ENCODE data around the gene CLMN. TPM values are rescaled to one million over a fixed set of nuclear protein-coding genes. Genes with fewer than 3 reads are reported as not detected.

Gene CLMN
- total RNA-seq, 4 donors from 2014 or later: 3.3 to 14.1 (median 5.1) TPM

- no peak for DNase-seq
- intact Hi-C loops (cut with DNase I): no loop called here
- H3K27ac ChIP-seq: no peak overlapping the region
- no peak overlapping the region for H3K4me3 ChIP-seq
- WGBS, 2 donors: 91% methylated on average over 5 to 6 of the region's 8 CpGs
- no peaks in the 10 kb centered on the region for H3K36me3 ChIP-seq
- no peaks in the 10 kb centered on the region for H3K9me3 ChIP-seq
- H3K4me1 ChIP-seq: peaks cover 0 to 34% (median 9%) of the 10 kb centered on the region in 3 donors
- H3K27me3 ChIP-seq: peaks cover 0 to 3% (median 0%) of the 10 kb centered on the region in 4 donors
- TF ChIP-seq POLR2A (IDR thresholded peaks at IDR 0.05): no peak
- no peak for TF ChIP-seq CTCF (IDR thresholded peaks at IDR 0.05)
Observed at GRCh38 chr14:95297832-95298231, 21.9 kb downstream of the CLMN start.

- peaks cover under 1 to 31% (median 9%) of the 10 kb centered on the region in 3 donors for H3K4me1 ChIP-seq
- intact Hi-C loops (cut with DNase I): no loop called here
- H3K27me3 ChIP-seq: peaks cover 0 to 3% (median 0%) of the 10 kb centered on the region in 4 donors
- H3K36me3 ChIP-seq: no peaks in the 10 kb centered on the region
- WGBS, 2 donors: 85 to 86% methylated on average over 5 of the region's 5 CpGs
- H3K9me3 ChIP-seq: no peaks in the 10 kb centered on the region
- H3K4me3 ChIP-seq: no peak overlapping the region
- H3K27ac ChIP-seq: no peak overlapping the region
- TF ChIP-seq POLR2A (IDR thresholded peaks at IDR 0.05) (no peak), CTCF (IDR thresholded peaks at IDR 0.05) (no peak)
- no peak for DNase-seq
Observed at GRCh38 chr14:95296966-95297365, 22.7 kb downstream of the CLMN start.

- Histone ChIP-seq H3K9me3 (no peaks in the 10 kb centered on the region), H3K27ac (no peak overlapping the region), H3K4me1 (peaks cover 12 to 34% (median 18%) of the 10 kb centered on the region in 3 donors), H3K4me3 (no peak overlapping the region), H3K36me3 (no peaks in the 10 kb centered on the region), H3K27me3 (peaks cover 0 to 3% (median 0%) of the 10 kb centered on the region in 4 donors)
- no peak for DNase-seq
- intact Hi-C loops (cut with DNase I): no loop called here
- no peak for TF ChIP-seq CTCF (IDR thresholded peaks at IDR 0.05)
- TF ChIP-seq POLR2A (IDR thresholded peaks at IDR 0.05): no peak
- 83 to 85% methylated on average over 6 of the region's 6 CpGs for WGBS, 2 donors
Observed at GRCh38 chr14:95295600-95296376, 23.9 kb downstream of the CLMN start.

GRCh38 chr14:95294834-95295599 is 24.7 kb downstream of the CLMN start:
- H3K4me3 ChIP-seq: no peak overlapping the region
- TF ChIP-seq POLR2A (IDR thresholded peaks at IDR 0.05): no peak
- peak in 1 of 6 experiments; percentile 3 for TF ChIP-seq CTCF (IDR thresholded peaks at IDR 0.05)
- 46 to 85% methylated on average over 4 to 9 of the region's 9 CpGs for WGBS, 2 donors
- H3K36me3 ChIP-seq: no peaks in the 10 kb centered on the region
- H3K27ac ChIP-seq: peak overlapping the region in 1 of 4 donors; percentile 49
- no peaks in the 10 kb centered on the region for H3K9me3 ChIP-seq
- H3K4me1 ChIP-seq: peaks cover 14 to 34% (median 20%) of the 10 kb centered on the region in 3 donors
- intact Hi-C loops (cut with DNase I): no loop called here
- H3K27me3 ChIP-seq: peaks cover 0 to 1% (median 0%) of the 10 kb centered on the region in 4 donors
- no peak for DNase-seq

GRCh38 chr14:95294320-95294719 is 25.4 kb downstream of the CLMN start:
- TF ChIP-seq CTCF (IDR thresholded peaks at IDR 0.05) (no peak), POLR2A (IDR thresholded peaks at IDR 0.05) (no peak)
- H3K9me3 ChIP-seq: no peaks in the 10 kb centered on the region
- intact Hi-C loops (cut with DNase I): no loop called here
- H3K4me1 ChIP-seq: peaks cover 14 to 40% (median 20%) of the 10 kb centered on the region in 3 donors
- H3K27me3 ChIP-seq: no peaks in the 10 kb centered on the region
- 74 to 83% methylated on average over 7 of the region's 7 CpGs for WGBS, 2 donors
- H3K36me3 ChIP-seq: no peaks in the 10 kb centered on the region
- H3K4me3 ChIP-seq: no peak overlapping the region
- peak overlapping the region in 1 of 4 donors; percentile 49 for H3K27ac ChIP-seq
- DNase-seq: no peak
